Fibroblast of skin of right biceps (primary cell): ENCODE measurements around the gene NSUN6.
"Not testable (repeated sequence)": the region's sequence is repeated elsewhere in the genome, so short reads cannot be mapped to it uniquely, and the experiment has no call there.

Experiments
- DNase-seq: peaks from one replicate; pipeline ENCODE4 v3.0.0-alpha.2; 2013

Gene NSUN6

GRCh38 chr10:18659125-18659818 lies 7.9 kb upstream of the NSUN6 start, which contains the start of gene ARL5B:
Gene ARL5B, plus strand, starts transcription at chr10:18659431. Its CDS starts 207 bp downstream, at chr10:18659638.
- DNase-seq, result peak; percentile 99

- DNase-seq, result peak; percentile 45
These were observed 7.1 kb upstream of the NSUN6 start for GRCh38 chr10:18658271-18659124.

GRCh38 chr10:18656724-18657123 lies 5.3 kb upstream of the NSUN6 start:
- no peak for DNase-seq

- DNase-seq, result no peak
These were observed 1.7 kb upstream of the NSUN6 start for GRCh38 chr10:18653112-18653511.

- DNase-seq, result no peak
These were observed 886 bp downstream of the NSUN6 start for GRCh38 chr10:18650404-18650997.

- DNase-seq, result no peak
These were observed 1.9 kb downstream of the NSUN6 start for GRCh38 chr10:18649364-18649959.

- DNase-seq, result no peak
These were observed 3.4 kb downstream of the NSUN6 start for GRCh38 chr10:18647945-18648344.

- DNase-seq, result no peak
These were observed 4.2 kb downstream of the NSUN6 start for GRCh38 chr10:18647151-18647550.

GRCh38 chr10:18639719-18640118 lies 11.7 kb downstream of the NSUN6 start:
- not testable (repeated sequence) for DNase-seq

- not testable (repeated sequence) for DNase-seq
These were observed 14.0 kb downstream of the NSUN6 start for GRCh38 chr10:18637400-18637799.

- DNase-seq, result no peak
These were observed 15.4 kb downstream of the NSUN6 start for GRCh38 chr10:18635995-18636394.

GRCh38 chr10:18632500-18632899 lies 18.9 kb downstream of the NSUN6 start:
- DNase-seq, result not testable (repeated sequence)

- DNase-seq, result peak; percentile 67
These were observed 23.9 kb downstream of the NSUN6 start for GRCh38 chr10:18627452-18628018.

GRCh38 chr10:18625886-18626285 lies 25.5 kb downstream of the NSUN6 start:
- DNase-seq, result no peak

GRCh38 chr10:18623671-18624070 lies 27.7 kb downstream of the NSUN6 start:
- DNase-seq, result peak; percentile 49

- no peak for DNase-seq
These were observed 30.5 kb downstream of the NSUN6 start for GRCh38 chr10:18620856-18621255.

- DNase-seq, result no peak
These were observed 32.4 kb downstream of the NSUN6 start for GRCh38 chr10:18619016-18619415.

GRCh38 chr10:18616337-18616736 lies 35.0 kb downstream of the NSUN6 start:
- DNase-seq, result no peak

- DNase-seq, result no peak
These were observed 35.8 kb downstream of the NSUN6 start for GRCh38 chr10:18615618-18616017.

GRCh38 chr10:18611168-18611567 lies 40.2 kb downstream of the NSUN6 start:
- no peak for DNase-seq

GRCh38 chr10:18610517-18610916 lies 40.9 kb downstream of the NSUN6 start:
- DNase-seq, result peak; percentile 60

GRCh38 chr10:18608596-18608995 lies 42.8 kb downstream of the NSUN6 start:
- no peak for DNase-seq
